H1 (cell line): Measurements from ENCODE around the gene PIK3R3.

Experiments
- CEBPB ChIP-seq: IDR thresholded peaks from 2 replicates; pipeline ENCODE4 v1.6.1; 2012; ENCODE audit warnings: low read depth, low read length
- GABPA ChIP-seq: IDR thresholded peaks from 2 replicates; pipeline ENCODE4 v1.6.1; 2011; ENCODE audit warnings: mild to moderate bottlenecking, low read length, moderate library complexity, borderline replicate concordance; ENCODE audit not compliant: insufficient read depth
- SIRT6 ChIP-seq: IDR thresholded peaks from one replicate; pipeline ENCODE4 v1.7.1; 2012; ENCODE audit warnings: low read length, inconsistent platforms
- SIX5 ChIP-seq: IDR thresholded peaks from 2 replicates; pipeline ENCODE4 v1.6.1; 2011; ENCODE audit warnings: mild to moderate bottlenecking, low read depth, low read length
- SRF ChIP-seq: IDR thresholded peaks from 2 replicates; pipeline ENCODE4 v1.6.1; 2011; ENCODE audit warnings: mild to moderate bottlenecking, low read depth, low read length, moderate library complexity
- TF ChIP-seq, protein P1 (sequence below), 3 experiments: IDR thresholded peaks; 1 replicate in 2 of 3; 2 replicates in 1 of 3; pipeline versions ENCODE4 v1.5.1 to v1.6.1; 2011; ENCODE audit warnings: low read length in 3 of 3, mild to moderate bottlenecking in 3 of 3, inconsistent platforms in 2 of 3, low read depth in 1 of 3, moderate library complexity in 1 of 3; ENCODE audit not compliant: insufficient read depth in 1 of 3; ENCODE audit errors: control extremely low read depth in 1 of 3

DNA sequence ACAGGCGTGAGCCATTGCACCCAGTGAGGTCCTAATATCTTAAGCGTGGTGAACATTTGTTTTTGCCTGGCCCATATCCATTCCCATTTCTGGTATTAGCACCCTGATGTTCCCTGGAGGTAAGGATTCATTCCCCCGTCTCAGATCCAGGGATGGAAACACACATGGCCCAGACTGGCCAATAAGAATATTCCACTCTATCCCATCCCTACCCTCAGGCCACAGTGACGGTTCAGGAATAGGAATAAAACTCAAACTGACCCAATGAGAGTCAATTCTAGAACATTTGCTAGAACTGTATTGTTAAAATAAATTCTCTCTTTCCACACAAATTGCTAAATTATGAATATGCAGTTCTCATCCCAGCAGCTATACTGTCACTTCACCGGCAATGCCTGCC, 76.1 kb downstream of the PIK3R3 start:
- no peak for TF ChIP-seq GABPA
- no peak for TF ChIP-seq SIX5
- TF ChIP-seq, protein P1, sequence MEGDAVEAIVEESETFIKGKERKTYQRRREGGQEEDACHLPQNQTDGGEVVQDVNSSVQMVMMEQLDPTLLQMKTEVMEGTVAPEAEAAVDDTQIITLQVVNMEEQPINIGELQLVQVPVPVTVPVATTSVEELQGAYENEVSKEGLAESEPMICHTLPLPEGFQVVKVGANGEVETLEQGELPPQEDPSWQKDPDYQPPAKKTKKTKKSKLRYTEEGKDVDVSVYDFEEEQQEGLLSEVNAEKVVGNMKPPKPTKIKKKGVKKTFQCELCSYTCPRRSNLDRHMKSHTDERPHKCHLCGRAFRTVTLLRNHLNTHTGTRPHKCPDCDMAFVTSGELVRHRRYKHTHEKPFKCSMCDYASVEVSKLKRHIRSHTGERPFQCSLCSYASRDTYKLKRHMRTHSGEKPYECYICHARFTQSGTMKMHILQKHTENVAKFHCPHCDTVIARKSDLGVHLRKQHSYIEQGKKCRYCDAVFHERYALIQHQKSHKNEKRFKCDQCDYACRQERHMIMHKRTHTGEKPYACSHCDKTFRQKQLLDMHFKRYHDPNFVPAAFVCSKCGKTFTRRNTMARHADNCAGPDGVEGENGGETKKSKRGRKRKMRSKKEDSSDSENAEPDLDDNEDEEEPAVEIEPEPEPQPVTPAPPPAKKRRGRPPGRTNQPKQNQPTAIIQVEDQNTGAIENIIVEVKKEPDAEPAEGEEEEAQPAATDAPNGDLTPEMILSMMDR (IDR thresholded peaks at IDR 0.05; ENCODE audit: control extremely low read depth in 1 of 3, insufficient read depth in 1 of 3, low read depth in 1 of 3, low read length in 3 of 3) = no peak
- no peak for TF ChIP-seq SIRT6
- no peak for TF ChIP-seq CEBPB
- no peak for TF ChIP-seq SRF
